Ovary (tissue), 9 donors: ENCODE data around the gene KCTD6. TPM values are rescaled to one million over a fixed set of nuclear protein-coding genes. Genes with fewer than 3 reads are reported as not detected.

ENCODE experiments used
- DNase-seq, 5 donors: peaks; one replicate each; pipeline ENCODE4 v3.0.0-alpha.2; 2019 to 2020
- H3K27ac ChIP-seq, 2 donors: fragments of 200-600 bp; one replicate each; pipeline versions ENCODE4 v1.5.1 to v1.8.0; 2019 to 2022
- H3K27me3 ChIP-seq: fragments of 200-600 bp; one replicate; pipeline ENCODE4 v1.8.0; 2022
- H3K36me3 ChIP-seq: fragments of 200-600 bp; sonication (generic); one replicate; pipeline ENCODE4 v1.5.1; 2019
- H3K4me1 ChIP-seq: one replicate; pipeline ENCODE4 v1.8.1; 2013; ENCODE audit warnings: mild to moderate bottlenecking, moderate library complexity; ENCODE audit not compliant: insufficient read depth
- H3K4me3 ChIP-seq: fragments of 200-600 bp; sonication (generic); one replicate; pipeline ENCODE4 v1.5.1; 2017
- H3K9me3 ChIP-seq, 2 donors: fragments of 200-600 bp in 1 of 2; sonication (generic) in 1 of 2; one replicate each; pipeline versions ENCODE4 v1.5.1 to v1.8.1; 2013 to 2019; ENCODE audit warnings: mild to moderate bottlenecking in 1 of 2, moderate library complexity in 1 of 2
- EP300 ChIP-seq: sonication (generic); formaldehyde crosslinking; IDR thresholded peaks from one replicate; pipeline ENCODE4 v1.6.1; 2017; ENCODE audit warnings: antibody characterized with exemption
- POLR2A ChIP-seq: fragments of 450-650 bp; IDR thresholded peaks from one replicate; pipeline ENCODE4 v1.6.1; 2017; ENCODE audit warnings: antibody characterized with exemption, mild to moderate bottlenecking, moderate library complexity
- WGBS, 3 donors: extraction: QIAGEN DNeasy Blood & Tissue Kit in 1 of 3; methylation state at CpG; one replicate each; pipeline versions ENCODE4 v1.1.5 to v1.1.7; 2013 to 2017; 5-methylcytosine and 5-hydroxymethylcytosine counted together
- intact Hi-C, 4 donors: fragments of 100-400 bp; cut with DNase I; formaldehyde crosslinking; loops; one replicate each; pipeline versions ENCODE4 v1.11.0 to v1.15.1; 2022 to 2023
- polyA plus RNA-seq, 2 donors: library from polyadenylated mRNA; stranded (reverse); fragments of 200-250 nt in 1 of 2; fragments of 350-450 nt in 1 of 2; fragmentation: Illumina TruSeq in 1 of 2; extraction: RNeasy Lipid Tissue Mini Kit (QIAGEN cat#74804) in 1 of 2; gene quantifications; one replicate each; pipeline ENCODE4 v1.2.3, GENCODE V29; 2013 to 2014
- total RNA-seq, 7 donors: library from RNA; depleted of rRNA in 2 of 7; stranded (reverse); fragments of >200 nt in 2 of 7; fragmentation: NEBNext Ultra II Directional in 3 of 7; extraction: Animal tissue kit (Norgen Biotek cat#: 25700) in 3 of 7; gene quantifications; one replicate each; pipeline versions ENCODE4 v1.1.0 to v1.2.4, GENCODE V29; 2016 to 2023
- TF ChIP-seq, protein P1 (sequence below), 3 donors: fragments of 450-650 bp in 2 of 3; fragments of 200-600 bp in 1 of 3; IDR thresholded peaks; one replicate each; pipeline versions ENCODE4 v1.5.1 to v1.8.0; 2016 to 2022; ENCODE audit warnings: antibody characterized with exemption in 3 of 3, mild to moderate bottlenecking in 1 of 3
- donor health status: DM: no; HTN: no; CAD: no; lungs with moderate emphysema.
- donor health status: DM: no; HTN: no; CAD: no.
- donor health status: Bipolar disorder and iron deficiency.
- donor health status: DM: yes; HTN: yes; CAD: no.
- donor health status: DM: no; HTN: no; CAD: no.
- donor health status: DM: yes; HTN: yes; CAD: no.

The KCTD6 gene
- total and polyA plus RNA-seq, 9 donors = 10.9 to 20.8 (median 13.0) TPM

DNA sequence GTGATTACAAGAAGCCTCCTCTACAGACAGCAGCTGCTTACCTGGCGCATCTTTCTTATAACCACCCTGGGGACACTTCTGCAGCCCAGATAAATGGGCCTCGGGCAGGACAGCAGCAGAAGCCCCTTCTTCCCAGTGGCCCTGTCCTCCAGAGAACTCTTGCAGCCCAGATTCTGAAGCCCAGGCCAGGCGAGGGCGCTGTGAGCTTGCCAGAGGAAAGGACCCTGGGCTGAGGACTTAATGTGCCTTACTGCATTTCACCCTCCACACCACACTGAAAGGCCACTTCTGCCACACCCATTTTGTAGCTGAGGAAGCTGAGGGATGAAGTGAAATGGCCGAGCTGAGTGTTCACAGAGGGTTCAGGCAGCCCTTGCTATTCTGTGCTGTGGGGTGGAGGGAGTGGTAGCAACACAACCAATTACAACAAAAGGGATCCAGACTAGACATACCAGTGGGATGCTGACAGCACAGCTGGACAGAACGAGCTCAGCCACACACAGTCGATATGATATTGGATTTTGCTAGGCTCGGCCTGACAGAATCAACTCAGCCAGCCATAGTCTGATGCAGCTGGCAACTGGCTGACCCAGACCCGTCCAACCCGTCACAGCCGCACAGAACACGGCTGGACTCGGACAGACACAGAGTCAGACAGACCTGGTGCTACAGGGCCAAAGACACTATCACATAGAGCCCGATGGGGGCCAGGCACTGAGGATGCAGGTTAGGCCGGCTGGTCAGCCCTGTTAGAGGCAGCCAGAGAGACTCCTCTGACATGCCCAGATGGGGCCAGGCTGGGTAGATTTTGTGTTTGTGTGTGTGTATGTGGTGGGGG lies 37.8 kb downstream of the KCTD6 start:
- intact Hi-C loops = loop anchor here in 2 of 4 donors (5.0 to 10.0 kb wide), 5 partner anchors 37 to 335 kb away; partner anchors contain the start of genes HTD2 (in 1 of the 2), KCTD6 (in 1 of the 2) and RPP14 (in 1 of the 2)
- Histone ChIP-seq H3K27ac (no peak overlapping the region), H3K4me3 (no peak overlapping the region), H3K27me3 (no peaks in the 10 kb centered on the region), H3K36me3 (no peaks in the 10 kb centered on the region), H3K9me3 (no peaks in the 10 kb centered on the region), H3K4me1 (peaks cover 2% of the 10 kb centered on the region)
- no peak for TF ChIP-seq EP300
- no peak for TF ChIP-seq POLR2A
- TF ChIP-seq, protein P1, sequence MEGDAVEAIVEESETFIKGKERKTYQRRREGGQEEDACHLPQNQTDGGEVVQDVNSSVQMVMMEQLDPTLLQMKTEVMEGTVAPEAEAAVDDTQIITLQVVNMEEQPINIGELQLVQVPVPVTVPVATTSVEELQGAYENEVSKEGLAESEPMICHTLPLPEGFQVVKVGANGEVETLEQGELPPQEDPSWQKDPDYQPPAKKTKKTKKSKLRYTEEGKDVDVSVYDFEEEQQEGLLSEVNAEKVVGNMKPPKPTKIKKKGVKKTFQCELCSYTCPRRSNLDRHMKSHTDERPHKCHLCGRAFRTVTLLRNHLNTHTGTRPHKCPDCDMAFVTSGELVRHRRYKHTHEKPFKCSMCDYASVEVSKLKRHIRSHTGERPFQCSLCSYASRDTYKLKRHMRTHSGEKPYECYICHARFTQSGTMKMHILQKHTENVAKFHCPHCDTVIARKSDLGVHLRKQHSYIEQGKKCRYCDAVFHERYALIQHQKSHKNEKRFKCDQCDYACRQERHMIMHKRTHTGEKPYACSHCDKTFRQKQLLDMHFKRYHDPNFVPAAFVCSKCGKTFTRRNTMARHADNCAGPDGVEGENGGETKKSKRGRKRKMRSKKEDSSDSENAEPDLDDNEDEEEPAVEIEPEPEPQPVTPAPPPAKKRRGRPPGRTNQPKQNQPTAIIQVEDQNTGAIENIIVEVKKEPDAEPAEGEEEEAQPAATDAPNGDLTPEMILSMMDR (IDR thresholded peaks at IDR 0.05) = no peak
- WGBS, 3 donors = 75 to 78% (median 76%) methylated on average over 15 of the region's 15 CpGs
- DNase-seq = no peak

GRCh38 chr3:58530354-58530865 lies 38.5 kb downstream of the KCTD6 start:
- Histone ChIP-seq H3K4me1 (peaks cover 2% of the 10 kb centered on the region), H3K27me3 (no peaks in the 10 kb centered on the region), H3K36me3 (no peaks in the 10 kb centered on the region), H3K4me3 (no peak overlapping the region), H3K27ac (no peak overlapping the region), H3K9me3 (no peaks in the 10 kb centered on the region)
- intact Hi-C loops = loop anchor here in 2 of 4 donors (5.0 to 10.0 kb wide), 5 partner anchors 38 to 336 kb away; partner anchors contain the start of genes HTD2 (in 1 of the 2), KCTD6 (in 1 of the 2) and RPP14 (in 1 of the 2)
- TF ChIP-seq POLR2A (no peak), EP300 (no peak)
- TF ChIP-seq, protein P1 (IDR thresholded peaks at IDR 0.05) = no peak
- WGBS, 3 donors = 89 to 95% (median 92%) methylated on average over 18 of the region's 18 CpGs
- no peak for DNase-seq

DNA sequence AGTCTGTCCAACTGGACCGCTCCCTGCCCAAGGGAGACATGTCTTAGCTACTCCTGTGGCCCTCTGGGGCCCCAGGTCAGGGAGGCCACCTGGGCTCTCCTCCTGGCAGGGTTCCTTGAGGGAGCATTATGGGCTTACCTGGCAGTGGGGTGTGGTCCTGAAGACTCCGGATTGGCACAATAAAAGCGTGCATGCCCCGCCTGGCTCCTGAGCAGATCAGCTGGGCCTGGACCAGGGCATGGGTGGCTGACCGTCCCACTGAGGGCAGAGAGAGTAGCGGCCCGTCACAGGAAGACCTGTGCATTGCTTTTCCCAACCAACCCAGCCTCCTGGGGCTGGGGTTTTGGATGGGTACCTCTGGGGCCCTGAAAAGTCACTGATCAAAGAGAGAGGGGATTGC lies 39.7 kb downstream of the KCTD6 start:
- intact Hi-C loops = loop anchor here in 2 of 4 donors (5.0 to 10.0 kb wide), 5 partner anchors 39 to 337 kb away; partner anchors contain the start of genes HTD2 (in 1 of the 2), KCTD6 (in 1 of the 2) and RPP14 (in 1 of the 2)
- Histone ChIP-seq H3K36me3 (no peaks in the 10 kb centered on the region), H3K4me1 (peaks cover 11% of the 10 kb centered on the region), H3K9me3 (no peaks in the 10 kb centered on the region), H3K27ac (no peak overlapping the region), H3K27me3 (no peaks in the 10 kb centered on the region), H3K4me3 (no peak overlapping the region)
- no peak for DNase-seq
- 91 to 98% (median 95%) methylated on average over 7 of the region's 7 CpGs for WGBS, 3 donors
- no peak for TF ChIP-seq POLR2A
- no peak for TF ChIP-seq EP300
- TF ChIP-seq, protein P1 (IDR thresholded peaks at IDR 0.05) = no peak

DNA sequence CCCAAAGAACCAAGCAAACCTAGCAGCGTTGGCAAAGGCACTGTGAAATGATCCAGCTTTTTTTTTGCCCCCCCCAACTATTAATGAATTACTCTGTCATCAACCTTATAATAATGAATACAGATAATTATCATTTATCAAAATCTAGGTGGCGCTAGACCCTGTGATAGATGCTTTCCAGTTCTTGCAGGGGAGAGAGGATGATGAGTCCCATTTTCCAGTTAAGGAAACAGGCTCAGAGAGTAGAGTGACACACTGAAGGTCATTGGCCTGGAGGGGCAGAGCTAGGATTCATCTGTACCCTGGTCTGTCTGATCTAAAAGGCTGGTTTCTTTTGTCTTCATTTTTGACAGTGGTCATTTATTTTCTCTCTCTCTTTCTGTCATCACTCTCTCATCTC lies 40.1 kb downstream of the KCTD6 start:
- DNase-seq = no peak
- H3K27ac ChIP-seq = no peak overlapping the region
- H3K4me1 ChIP-seq = peaks cover 11% of the 10 kb centered on the region
- intact Hi-C loops = loop anchor here in 2 of 4 donors (5.0 to 10.0 kb wide), 5 partner anchors 40 to 337 kb away; partner anchors contain the start of genes HTD2 (in 1 of the 2), KCTD6 (in 1 of the 2) and RPP14 (in 1 of the 2)
- H3K4me3 ChIP-seq = no peak overlapping the region
- WGBS, 3 donors = 92 to 97% (median 92%) methylated on average over 2 of the region's 2 CpGs
- H3K36me3 ChIP-seq = no peaks in the 10 kb centered on the region
- H3K27me3 ChIP-seq = no peaks in the 10 kb centered on the region
- H3K9me3 ChIP-seq = no peaks in the 10 kb centered on the region
- no peak for TF ChIP-seq EP300
- TF ChIP-seq, protein P1 (IDR thresholded peaks at IDR 0.05) = no peak
- TF ChIP-seq POLR2A = no peak
